ENCODE data around the gene CALML3.

Gene CALML3

GRCh38 chr10:5506751-5507648 lies 17.8 kb upstream of the CALML3 start:
- no peaks in the 10 kb centered on the region for H3K9me3 Mint-ChIP-seq
- no peak overlapping the region for H3K4me3 Mint-ChIP-seq
- peaks cover 41 to 85% of the 10 kb centered on the region in 2 donors for H3K27me3 Mint-ChIP-seq
- no peak for DNase-seq
- no peak for ATAC-seq (replicated peaks)
- H3K27ac Mint-ChIP-seq: no peak overlapping the region
- H3K4me1 Mint-ChIP-seq (ENCODE audit: low read depth in 2 of 2): no peaks in the 10 kb centered on the region
- peaks cover 3% of the 10 kb centered on the region for H3K36me3 Mint-ChIP-seq (ENCODE audit: insufficient read depth)

GRCh38 chr10:5507649-5508131 lies 17.1 kb upstream of the CALML3 start:
- Mint-ChIP-seq H3K9me3 (no peaks in the 10 kb centered on the region), H3K4me3 (no peak overlapping the region), H3K36me3 (ENCODE audit: insufficient read depth) (peaks cover 3% of the 10 kb centered on the region), H3K27me3 (peaks cover 45 to 87% of the 10 kb centered on the region in 2 donors), H3K4me1 (ENCODE audit: low read depth in 2 of 2) (no peaks in the 10 kb centered on the region), H3K27ac (no peak overlapping the region)
- DNase-seq (no peak), ATAC-seq (replicated peaks) (no peak)

DNA sequence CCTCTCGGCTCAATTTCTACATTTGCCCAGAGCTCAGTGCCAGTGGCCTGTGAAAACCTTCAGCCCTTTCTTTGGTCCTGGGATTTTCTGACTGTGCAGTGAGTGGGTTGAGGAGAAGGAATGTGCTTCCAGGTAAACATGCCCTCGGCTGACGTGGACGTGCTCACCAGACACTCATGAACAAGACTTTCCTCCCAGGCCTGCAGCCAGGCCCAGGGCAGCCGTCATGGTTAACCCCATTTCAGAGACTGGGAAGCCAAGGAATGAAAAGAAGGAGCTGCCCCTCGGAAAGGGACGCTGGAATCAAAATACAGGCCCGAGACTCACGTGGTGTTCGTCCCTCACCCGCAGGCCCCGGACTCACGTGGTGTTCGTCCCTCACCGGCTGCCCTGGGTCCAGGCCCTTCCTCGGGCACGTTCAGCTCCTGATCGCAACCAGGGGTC lies 16.6 kb upstream of the CALML3 start:
- no peak for ATAC-seq (replicated peaks)
- Mint-ChIP-seq H3K27ac (no peak overlapping the region), H3K27me3 (peaks cover 45 to 87% of the 10 kb centered on the region in 2 donors), H3K9me3 (no peaks in the 10 kb centered on the region), H3K4me1 (ENCODE audit: low read depth in 2 of 2) (no peaks in the 10 kb centered on the region), H3K4me3 (no peak overlapping the region), H3K36me3 (ENCODE audit: insufficient read depth) (peaks cover 3% of the 10 kb centered on the region)
- no peak for DNase-seq

- no peaks in the 10 kb centered on the region for H3K9me3 Mint-ChIP-seq
- H3K4me1 Mint-ChIP-seq (ENCODE audit: low read depth in 2 of 2): no peaks in the 10 kb centered on the region
- no peak for DNase-seq
- peaks cover 3% of the 10 kb centered on the region for H3K36me3 Mint-ChIP-seq (ENCODE audit: insufficient read depth)
- no peak overlapping the region for H3K27ac Mint-ChIP-seq
- peaks cover 46 to 85% of the 10 kb centered on the region in 2 donors for H3K27me3 Mint-ChIP-seq
- H3K4me3 Mint-ChIP-seq: no peak overlapping the region
- ATAC-seq (replicated peaks): no peak
Observed at GRCh38 chr10:5508786-5509185, 16.0 kb upstream of the CALML3 start.

- Mint-ChIP-seq H3K4me3 (no peak overlapping the region), H3K27me3 (peaks cover 41 to 81% of the 10 kb centered on the region in 2 donors), H3K4me1 (ENCODE audit: low read depth in 2 of 2) (no peaks in the 10 kb centered on the region), H3K27ac (no peak overlapping the region), H3K36me3 (ENCODE audit: insufficient read depth) (peaks cover 3% of the 10 kb centered on the region), H3K9me3 (no peaks in the 10 kb centered on the region)
- no peak for DNase-seq
- ATAC-seq (replicated peaks): no peak
Observed at GRCh38 chr10:5509236-5509635, 15.5 kb upstream of the CALML3 start.

DNA sequence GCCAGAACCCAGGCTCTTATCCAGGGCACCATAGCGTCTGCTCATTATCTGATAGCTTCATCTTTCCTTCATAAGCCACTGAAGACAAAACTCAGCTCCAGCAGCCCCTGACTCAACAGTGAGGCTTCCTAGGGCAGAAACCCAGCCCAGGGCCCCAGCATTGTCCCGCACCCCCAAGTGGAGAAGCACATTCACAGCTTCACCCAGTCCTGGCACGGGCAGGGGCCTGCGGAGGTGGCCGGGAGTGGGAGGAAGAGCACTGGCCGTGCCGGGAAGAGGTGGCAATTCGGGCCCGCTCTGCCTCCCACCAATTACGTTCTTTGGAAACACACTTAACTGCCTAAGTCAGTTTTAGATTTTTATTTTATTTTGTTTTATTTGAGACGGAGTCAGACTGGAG lies 15.1 kb upstream of the CALML3 start:
- Mint-ChIP-seq H3K4me3 (no peak overlapping the region), H3K27me3 (peaks cover 43 to 80% of the 10 kb centered on the region in 2 donors), H3K36me3 (ENCODE audit: insufficient read depth) (peaks cover 3% of the 10 kb centered on the region), H3K4me1 (ENCODE audit: low read depth in 2 of 2) (no peaks in the 10 kb centered on the region), H3K27ac (no peak overlapping the region), H3K9me3 (no peaks in the 10 kb centered on the region)
- ATAC-seq (replicated peaks) (no peak), DNase-seq (no peak)

- Mint-ChIP-seq H3K27me3 (peaks cover 45 to 80% of the 10 kb centered on the region in 2 donors), H3K36me3 (ENCODE audit: insufficient read depth) (peaks cover 3% of the 10 kb centered on the region), H3K4me1 (ENCODE audit: low read depth in 2 of 2) (peaks cover 0 to under 1% of the 10 kb centered on the region in 2 donors), H3K9me3 (no peaks in the 10 kb centered on the region), H3K27ac (no peak overlapping the region), H3K4me3 (no peak overlapping the region)
- ATAC-seq (replicated peaks) (no peak), DNase-seq (no peak)
Observed at GRCh38 chr10:5510281-5511072, 14.3 kb upstream of the CALML3 start.

DNA sequence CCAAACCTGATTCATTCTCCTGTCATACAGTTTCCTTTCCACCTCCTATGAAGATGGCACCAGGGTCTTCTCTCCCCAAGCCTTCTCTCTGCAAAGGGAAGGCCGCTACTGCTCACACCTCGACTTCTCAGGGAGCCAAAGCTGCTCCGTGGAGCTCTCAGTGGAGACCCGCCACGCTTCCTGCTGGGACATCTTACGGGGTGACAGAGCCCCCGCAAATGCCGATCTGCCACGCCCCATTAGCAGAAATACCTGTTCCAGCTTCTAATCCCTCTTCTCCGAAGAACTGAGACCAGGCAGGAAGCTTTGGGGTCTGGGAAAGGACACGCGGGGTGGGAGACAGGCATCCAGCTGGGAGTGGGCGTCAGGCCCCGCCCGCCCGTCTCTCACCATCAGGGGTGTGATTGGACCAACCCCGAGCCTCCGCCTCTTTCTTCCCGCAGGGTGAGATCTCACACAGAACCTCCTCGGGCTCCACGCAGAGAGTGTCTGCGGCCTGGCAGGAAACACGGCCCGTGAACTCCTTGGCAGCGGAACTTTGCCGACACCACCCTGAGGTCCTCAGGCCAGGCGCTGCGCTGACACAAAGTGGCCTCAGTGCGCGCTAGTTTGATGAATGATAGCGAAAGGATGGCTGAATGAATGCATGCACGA lies 13.4 kb upstream of the CALML3 start:
- ATAC-seq (replicated peaks): no peak
- Mint-ChIP-seq H3K4me1 (ENCODE audit: low read depth in 2 of 2) (peaks cover 0 to 2% of the 10 kb centered on the region in 2 donors), H3K27me3 (peaks cover 52 to 82% of the 10 kb centered on the region in 2 donors), H3K36me3 (ENCODE audit: insufficient read depth) (peaks cover 3% of the 10 kb centered on the region), H3K27ac (no peak overlapping the region), H3K4me3 (no peak overlapping the region), H3K9me3 (no peaks in the 10 kb centered on the region)
- DNase-seq: no peak

DNA sequence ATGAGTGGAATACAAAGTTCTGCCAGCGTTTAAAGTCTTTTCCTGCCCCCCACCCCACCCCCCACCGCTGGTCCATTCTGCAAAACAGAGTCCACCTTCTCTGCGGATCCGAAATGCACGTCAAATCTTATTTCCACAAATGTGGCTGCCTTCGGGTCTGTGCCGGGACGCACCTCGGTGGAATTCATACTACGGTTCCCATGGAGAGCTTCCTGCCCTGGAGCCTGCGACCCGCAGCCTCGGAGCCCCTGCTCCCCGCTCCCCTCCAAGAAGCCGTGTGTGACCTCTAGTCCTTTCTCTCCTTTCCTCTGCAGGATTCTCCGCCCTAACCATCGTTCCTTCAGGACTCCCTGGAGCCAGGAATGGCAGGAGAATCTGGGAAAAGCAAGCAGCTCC lies 12.9 kb upstream of the CALML3 start:
- Mint-ChIP-seq H3K27me3 (peaks cover 52 to 82% of the 10 kb centered on the region in 2 donors), H3K4me1 (ENCODE audit: low read depth in 2 of 2) (peaks cover 0 to 2% of the 10 kb centered on the region in 2 donors), H3K36me3 (ENCODE audit: insufficient read depth) (peaks cover 3% of the 10 kb centered on the region), H3K9me3 (no peaks in the 10 kb centered on the region), H3K27ac (no peak overlapping the region), H3K4me3 (no peak overlapping the region)
- DNase-seq: no peak
- ATAC-seq (replicated peaks): no peak

DNA sequence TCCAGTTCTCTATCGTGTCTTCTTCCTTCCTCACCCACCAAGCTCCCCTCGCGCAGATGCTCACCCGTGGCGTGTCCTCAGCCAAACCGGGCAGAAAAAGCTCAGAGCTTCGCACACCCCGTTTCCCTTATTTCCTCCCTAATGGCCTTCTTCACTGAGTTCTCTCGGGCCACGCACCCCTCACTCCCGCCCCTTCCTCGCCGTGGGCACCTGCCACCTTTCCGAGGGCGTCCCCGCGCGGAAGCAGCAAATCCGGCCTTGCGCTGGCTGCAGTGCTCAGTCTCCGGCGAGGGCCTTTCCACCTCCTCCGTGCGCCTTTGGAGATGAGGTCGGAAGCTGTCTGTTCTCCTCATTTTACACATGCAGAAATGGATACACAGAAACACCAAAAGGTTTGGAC lies 12.4 kb upstream of the CALML3 start:
- peaks cover 3% of the 10 kb centered on the region for H3K36me3 Mint-ChIP-seq (ENCODE audit: insufficient read depth)
- peaks cover 0 to 2% of the 10 kb centered on the region in 2 donors for H3K4me1 Mint-ChIP-seq (ENCODE audit: low read depth in 2 of 2)
- no peaks in the 10 kb centered on the region for H3K9me3 Mint-ChIP-seq
- H3K4me3 Mint-ChIP-seq: no peak overlapping the region
- no peak overlapping the region for H3K27ac Mint-ChIP-seq
- DNase-seq (no peak), ATAC-seq (replicated peaks) (no peak)
- peaks cover 54 to 81% of the 10 kb centered on the region in 2 donors for H3K27me3 Mint-ChIP-seq

DNA sequence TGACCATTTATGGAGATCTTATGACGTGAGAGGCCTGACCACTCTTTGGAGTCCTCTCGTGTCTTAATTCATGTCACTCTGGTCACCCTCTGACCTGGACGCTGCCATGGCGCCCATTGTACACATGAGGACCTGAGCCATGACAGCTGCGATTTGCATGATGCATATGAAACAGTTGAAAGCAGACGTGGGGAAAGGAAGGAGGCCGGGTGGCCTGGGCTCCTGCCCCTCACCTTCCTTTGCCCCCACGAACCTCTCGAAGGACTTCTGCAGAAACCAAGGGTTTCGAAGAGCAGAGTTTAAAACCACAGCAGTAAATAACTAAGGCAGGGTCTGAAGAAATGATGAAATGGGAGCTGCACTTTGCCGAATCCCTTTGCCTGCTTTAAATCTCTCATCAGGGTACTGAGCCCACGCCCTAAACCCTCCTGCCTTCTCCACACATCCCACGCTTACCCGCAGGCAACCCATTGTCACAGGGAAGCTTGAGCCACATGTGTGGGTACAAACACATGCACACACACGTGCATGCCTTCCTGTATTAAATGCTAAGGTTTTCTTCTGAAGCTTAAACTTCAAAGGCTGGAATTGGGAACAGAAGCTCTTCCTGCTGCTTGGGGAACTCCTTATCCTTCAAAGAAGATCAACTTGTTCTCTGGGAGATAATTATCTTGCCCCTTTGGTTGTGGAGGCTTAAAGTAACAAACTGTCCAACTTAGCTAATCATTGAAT lies 11.7 kb upstream of the CALML3 start:
- DNase-seq (no peak), ATAC-seq (replicated peaks) (no peak)
- no peak overlapping the region for H3K27ac Mint-ChIP-seq
- peaks cover 3% of the 10 kb centered on the region for H3K36me3 Mint-ChIP-seq (ENCODE audit: insufficient read depth)
- peaks cover 54 to 74% of the 10 kb centered on the region in 2 donors for H3K27me3 Mint-ChIP-seq
- H3K4me1 Mint-ChIP-seq (ENCODE audit: low read depth in 2 of 2): peaks cover 0 to 2% of the 10 kb centered on the region in 2 donors
- H3K4me3 Mint-ChIP-seq: no peak overlapping the region
- H3K9me3 Mint-ChIP-seq: no peaks in the 10 kb centered on the region

- Mint-ChIP-seq H3K4me3 (no peak overlapping the region), H3K27ac (no peak overlapping the region), H3K36me3 (ENCODE audit: insufficient read depth) (no peaks in the 10 kb centered on the region), H3K27me3 (peaks cover 54 to 61% of the 10 kb centered on the region in 2 donors), H3K9me3 (no peaks in the 10 kb centered on the region), H3K4me1 (ENCODE audit: low read depth in 2 of 2) (peaks cover 0 to 2% of the 10 kb centered on the region in 2 donors)
- DNase-seq (no peak), ATAC-seq (replicated peaks) (no peak)
Observed at GRCh38 chr10:5514226-5514850, 10.4 kb upstream of the CALML3 start.
